GM23338 (cell line): ENCODE results near the gene MLPH. TPM values are rescaled to one million over a fixed set of nuclear protein-coding genes. Genes with fewer than 3 reads are reported as not detected.

ENCODE experiments used
- ATAC-seq: fragments of 200-7000 bp; cut with Tn5 transposase; 3 replicates; pipeline ENCODE4 v1.9.1; 2020
- DNase-seq: peaks from one replicate; pipeline ENCODE4 v3.0.0-alpha.2; 2015; ENCODE audit warnings: low spot score
- H2AFZ ChIP-seq: fragments of 200-600 bp; sonication (generic); 2 replicates; pipeline ENCODE4 v1.8.0; 2016; ENCODE audit warnings: antibody characterized with exemption, mild to moderate bottlenecking, moderate library complexity
- H3F3A ChIP-seq: fragments of 200-600 bp; sonication (generic); replicated peaks from 2 replicates; pipeline ENCODE4 v1.8.0; 2017; ENCODE audit warnings: antibody characterized with exemption, mixed run types, low read depth
- H3K27ac ChIP-seq: fragments of 200-600 bp; sonication (generic); 2 replicates; pipeline ENCODE4 v1.6.1; 2016; ENCODE audit warnings: low read depth
- H3K27me3 ChIP-seq: fragments of 200-600 bp; sonication (generic); 2 replicates; pipeline ENCODE4 v1.8.0; 2016; ENCODE audit warnings: mild to moderate bottlenecking, mixed run types, moderate library complexity; ENCODE audit not compliant: insufficient read depth
- H3K36me3 ChIP-seq: fragments of 200-600 bp; sonication (generic); 2 replicates; pipeline ENCODE4 v1.8.0; 2016; ENCODE audit warnings: mild to moderate bottlenecking; ENCODE audit not compliant: insufficient read depth
- H3K4me1 ChIP-seq: fragments of 200-600 bp; sonication (generic); 2 replicates; pipeline ENCODE4 v1.8.0; 2016; ENCODE audit warnings: mild to moderate bottlenecking, moderate library complexity; ENCODE audit not compliant: insufficient read depth
- H3K4me2 ChIP-seq: fragments of 200-600 bp; sonication (generic); 2 replicates; pipeline ENCODE4 v1.7.1; 2017; ENCODE audit warnings: mixed run types
- H3K4me3 ChIP-seq: fragments of 200-600 bp; sonication (generic); 2 replicates; pipeline ENCODE4 v1.6.1; 2016; ENCODE audit warnings: mixed run types
- H3K79me2 ChIP-seq: fragments of 200-600 bp; sonication (generic); replicated peaks from 2 replicates; pipeline ENCODE4 v1.8.0; 2017; ENCODE audit warnings: mild to moderate bottlenecking; ENCODE audit not compliant: insufficient read depth
- H3K9me2 ChIP-seq: fragments of 200-600 bp; sonication (generic); 2 replicates; pipeline ENCODE4 v1.8.0; 2017; ENCODE audit not compliant: insufficient read depth
- H4K20me1 ChIP-seq: fragments of 200-600 bp; sonication (generic); replicated peaks from 2 replicates; pipeline ENCODE4 v1.8.0; 2017; ENCODE audit warnings: mild to moderate bottlenecking; ENCODE audit not compliant: insufficient read depth
- H3K27ac Mint-ChIP-seq: 2 replicates; pipeline ENCODE4 v1.8.0; 2020; ENCODE audit warnings: inconsistent platforms, mild to moderate bottlenecking, moderate library complexity, mixed read lengths
- H3K27me3 Mint-ChIP-seq: 3 replicates; pipeline ENCODE4 v1.8.0; 2022; ENCODE audit warnings: low read depth, mild to moderate bottlenecking, moderate library complexity, mixed read lengths, inconsistent platforms; ENCODE audit not compliant: insufficient read depth, poor library complexity
- H3K36me3 Mint-ChIP-seq: 3 replicates; pipeline ENCODE4 v1.8.0; 2021; ENCODE audit warnings: low read depth, mild to moderate bottlenecking, inconsistent platforms, moderate library complexity, mixed read lengths
- H3K4me1 Mint-ChIP-seq: 3 replicates; pipeline ENCODE4 v1.8.0; 2020; ENCODE audit warnings: mild to moderate bottlenecking, inconsistent platforms, mixed read lengths
- H3K4me3 Mint-ChIP-seq: 3 replicates; pipeline ENCODE4 v1.8.0; 2021; ENCODE audit warnings: moderate library complexity, mild to moderate bottlenecking, inconsistent platforms, mixed read lengths
- H3K9me3 Mint-ChIP-seq: 3 replicates; pipeline ENCODE4 v1.8.0; 2020; ENCODE audit warnings: moderate library complexity, mild to moderate bottlenecking, inconsistent platforms, mixed read lengths
- CREB1 ChIP-seq: fragments of 250-450 bp; sonication (Bioruptor Pico); IDR thresholded peaks from 2 replicates; pipeline ENCODE4 v1.5.0; 2020; ENCODE audit warnings: low read depth, mild to moderate bottlenecking, moderate library complexity
- CTCF ChIP-seq, 2 experiments: fragments of 200-600 bp in 1 of 2; sonication (generic) in 1 of 2; conservative IDR thresholded peaks; 2 replicates each; pipeline versions ENCODE4 v1.5.1 to v1.6.1; 2016 to 2017; ENCODE audit warnings: antibody characterized with exemption in 2 of 2, low read depth in 2 of 2, mild to moderate bottlenecking in 2 of 2, moderate library complexity in 1 of 2
- EZH2phosphoT487 ChIP-seq: fragments of 200-600 bp; sonication (generic); IDR thresholded peaks from one replicate; pipeline ENCODE4 v1.8.1; 2018; ENCODE audit warnings: antibody characterized with exemption; ENCODE audit not compliant: unreplicated experiment
- JUNB ChIP-seq: IDR thresholded peaks from one replicate; pipeline ENCODE4 v1.6.1; 2016; ENCODE audit warnings: antibody characterized with exemption; ENCODE audit not compliant: unreplicated experiment
- NANOG ChIP-seq: IDR thresholded peaks from 2 replicates; pipeline ENCODE4 v1.6.1; 2016; ENCODE audit warnings: antibody characterized with exemption, borderline replicate concordance
- POLR2AphosphoS5 ChIP-seq: IDR thresholded peaks from 2 replicates; pipeline ENCODE4 v1.6.1; 2016; ENCODE audit warnings: antibody characterized with exemption, low read depth
- ZNF114 ChIP-seq: fragments of 250-450 bp; sonication (Bioruptor Pico); IDR thresholded peaks from 2 replicates; pipeline ENCODE4 v1.5.0; 2020; ENCODE audit warnings: mild to moderate bottlenecking, moderate library complexity
- ZNF331 ChIP-seq: fragments of 250-450 bp; sonication (Bioruptor Pico); IDR thresholded peaks from 2 replicates; pipeline ENCODE4 v1.5.0; 2020; ENCODE audit warnings: low read depth, mild to moderate bottlenecking, moderate library complexity
- ZNF462 ChIP-seq: fragments of 250-450 bp; sonication (Bioruptor Pico); IDR thresholded peaks from 2 replicates; pipeline ENCODE4 v1.5.0; 2020; ENCODE audit warnings: mild to moderate bottlenecking, moderate library complexity
- polyA plus RNA-seq: library from polyadenylated mRNA; unstranded; fragments of >200 nt; fragmentation: Nextera tagmentation; extraction: Ambion mirVana; gene quantifications from 2 replicates; pipeline ENCODE4 v1.2.1, GENCODE V29; 2016
- total RNA-seq: library from RNA; depleted of rRNA; stranded (reverse); fragments of >200 nt; shearing (Covaris generic); gene quantifications from 2 replicates; pipeline ENCODE4 v1.2.3, GENCODE V29; 2014

The MLPH gene
- total and polyA plus RNA-seq, 2 experiments from 2014 or later = 13.6 to 16.5 TPM

- Histone ChIP-seq H3K79me2 (no peaks in the 10 kb centered on the region), H3K4me1 (no peaks in the 10 kb centered on the region), H3K36me3 (no peaks in the 10 kb centered on the region), H3K9me2 (no peaks in the 10 kb centered on the region), H3K4me3 (no peak within 1 kb of the TSS), H3K27ac (no peak within 1 kb of the TSS), H2AFZ (0 out of 2 replicates have a peak within 1 kb of the TSS, but pooled peaks have one; percentile 28), H3F3A (no peaks in the 10 kb centered on the region), H3K27me3 (no peaks in the 10 kb centered on the region), H4K20me1 (no peaks in the 10 kb centered on the region), H3K4me2 (no peak within 1 kb of the TSS)
- peaks cover 7% of the 10 kb centered on the region; the same call in 2 of the 3 replicates for H3K4me1 Mint-ChIP-seq
- no peak within 1 kb of the TSS for H3K27ac Mint-ChIP-seq
- H3K4me3 Mint-ChIP-seq = no peak within 1 kb of the TSS
- H3K27me3 Mint-ChIP-seq = peaks cover 7% of the 10 kb centered on the region
- H3K9me3 Mint-ChIP-seq = no peaks in the 10 kb centered on the region; the same call in 2 of the 3 replicates
- ATAC-seq = no peak
- TF ChIP-seq NANOG (no peak), POLR2AphosphoS5 (no peak), ZNF331 (no peak), ZNF462 (CRISPR knock-in tag) (no peak), JUNB (no peak), EZH2phosphoT487 (no peak), CREB1 (CRISPR knock-in tag) (no peak), ZNF114 (CRISPR knock-in tag) (no peak), CTCF (conservative IDR thresholded peaks at IDR 0.05; ENCODE audit: low read depth in 2 of 2) (no peak)
- H3K36me3 Mint-ChIP-seq = no peaks in the 10 kb centered on the region
- DNase-seq = no peak
These were observed 79.6 kb downstream of the MLPH start, which contains the start of gene PRLH for GRCh38 chr2:237566401-237567235. TSS of gene PRLH (plus strand) at chr2:237566574. CDS start at chr2:237566574, 0 bp downstream.
